Measurements from ENCODE around the gene OTUD3. TPM values are rescaled to one million over a fixed set of nuclear protein-coding genes. Genes with fewer than 3 reads are reported as not detected.

OTUD3 gene
- polyA plus RNA-seq, 1 of the 3 experiments (the other 2 are of a cell fraction), result 2.6 TPM

DNA sequence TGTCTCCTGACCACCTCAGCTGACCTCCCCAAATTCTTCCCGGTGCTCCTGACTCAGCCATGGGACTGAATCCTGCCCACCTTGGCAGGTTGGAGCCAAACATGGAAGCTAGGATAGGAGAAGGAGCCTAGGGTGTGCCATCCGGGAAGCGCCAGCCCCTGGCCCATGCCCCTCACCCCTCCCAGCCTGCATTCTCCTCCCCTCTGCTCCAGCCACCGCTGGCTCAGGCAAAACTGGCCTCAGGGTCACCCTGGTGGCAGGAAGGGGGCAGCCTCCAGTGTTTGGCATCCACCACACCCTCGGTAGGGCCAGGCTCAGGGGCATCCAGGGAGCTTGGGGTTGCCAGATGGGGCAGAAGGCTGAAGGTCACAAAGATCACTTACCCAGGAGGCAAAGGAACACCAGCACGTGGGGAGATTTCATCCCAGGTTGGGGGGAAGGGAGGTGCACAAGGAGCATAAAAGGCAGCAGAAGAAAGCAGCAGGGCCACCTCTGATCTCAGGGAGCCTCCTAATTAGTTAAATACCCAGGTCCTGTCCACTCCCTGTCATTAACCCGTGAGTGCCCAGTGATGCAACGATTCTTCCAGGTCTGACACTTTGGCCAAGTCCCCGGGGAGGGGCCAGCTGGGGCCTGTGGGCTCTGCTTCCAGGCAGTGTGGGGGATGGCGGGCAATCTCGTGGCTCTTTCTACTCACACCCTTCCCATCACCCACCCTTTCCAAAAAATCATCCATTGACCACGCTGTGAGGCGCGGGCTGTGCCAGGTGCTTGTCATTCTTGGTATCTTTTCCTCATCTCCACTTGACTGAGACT lies 41.1 kb downstream of the OTUD3 start, which contains the start of gene PLA2G2E:
PLA2G2E (minus strand) TSS at position 481 of the 816 bp plus-strand sequence; CDS start at position 423, 58 bp downstream.
- Histone ChIP-seq H3K9ac (no peak within 1 kb of the TSS), H3K9me2 (no peaks in the 10 kb centered on the region), H2AFZ (ENCODE audit: low read depth) (no peak within 1 kb of the TSS), H3K27me3 (ENCODE audit: insufficient read depth) (no peaks in the 10 kb centered on the region), H3F3A (replicated peaks; ENCODE audit: insufficient read depth) (no peaks in the 10 kb centered on the region), H3K4me3 (ENCODE audit: low read depth in 2 of 2, low read length in 1 of 2) (no peak within 1 kb of the TSS), H3K9me3 (no peaks in the 10 kb centered on the region), H3K79me2 (ENCODE audit: insufficient read depth) (no peaks in the 10 kb centered on the region), H3K36me3 (replicated peaks in 1 of 2; ENCODE audit: control insufficient read depth in 1 of 2, insufficient read depth in 2 of 2, low read length in 1 of 2) (no peaks in the 10 kb centered on the region), H3K4me1 (ENCODE audit: control insufficient read depth in 1 of 2, insufficient read depth in 2 of 2, low read depth in 1 of 2, low read length in 1 of 2) (peaks cover 0 to 3% of the 10 kb centered on the region in 2 experiments; a peak in 1 of 4 replicates), H3K4me2 (no peak within 1 kb of the TSS), H4K20me1 (ENCODE audit: insufficient read depth) (no peaks in the 10 kb centered on the region), H3K27ac (ENCODE audit: low read depth in 2 of 2, low read length in 1 of 2) (no peak within 1 kb of the TSS)
- ChIA-PET POLR2A (no interaction called here), CTCF (interaction anchor here (14.7 kb wide), 1 partner anchor 232 kb away, joined by 243 read pairs; no protein-coding TSS in a partner anchor)
- WGBS (ENCODE audit: low lambda C conversion rate), result 47% methylated on average over 10 of the region's 14 CpGs
- no peak for TF ChIP-seq EP300 (IDR thresholded peaks at IDR 0.05; ENCODE audit: borderline replicate concordance in 1 of 2, low read depth in 1 of 2, low read length in 1 of 2)
- TF ChIP-seq NFIC (IDR thresholded peaks at IDR 0.05; ENCODE audit: borderline replicate concordance), result no peak
- no peak for TF ChIP-seq TEAD4 (IDR thresholded peaks at IDR 0.05; ENCODE audit: borderline replicate concordance, insufficient read depth)
- no peak for TF ChIP-seq GATA2 (CRISPR knock-in tag; IDR thresholded peaks at IDR 0.05)
- TF ChIP-seq FOXM1 (IDR thresholded peaks at IDR 0.05; ENCODE audit: low read depth), result no peak
- TF ChIP-seq, protein P1, sequence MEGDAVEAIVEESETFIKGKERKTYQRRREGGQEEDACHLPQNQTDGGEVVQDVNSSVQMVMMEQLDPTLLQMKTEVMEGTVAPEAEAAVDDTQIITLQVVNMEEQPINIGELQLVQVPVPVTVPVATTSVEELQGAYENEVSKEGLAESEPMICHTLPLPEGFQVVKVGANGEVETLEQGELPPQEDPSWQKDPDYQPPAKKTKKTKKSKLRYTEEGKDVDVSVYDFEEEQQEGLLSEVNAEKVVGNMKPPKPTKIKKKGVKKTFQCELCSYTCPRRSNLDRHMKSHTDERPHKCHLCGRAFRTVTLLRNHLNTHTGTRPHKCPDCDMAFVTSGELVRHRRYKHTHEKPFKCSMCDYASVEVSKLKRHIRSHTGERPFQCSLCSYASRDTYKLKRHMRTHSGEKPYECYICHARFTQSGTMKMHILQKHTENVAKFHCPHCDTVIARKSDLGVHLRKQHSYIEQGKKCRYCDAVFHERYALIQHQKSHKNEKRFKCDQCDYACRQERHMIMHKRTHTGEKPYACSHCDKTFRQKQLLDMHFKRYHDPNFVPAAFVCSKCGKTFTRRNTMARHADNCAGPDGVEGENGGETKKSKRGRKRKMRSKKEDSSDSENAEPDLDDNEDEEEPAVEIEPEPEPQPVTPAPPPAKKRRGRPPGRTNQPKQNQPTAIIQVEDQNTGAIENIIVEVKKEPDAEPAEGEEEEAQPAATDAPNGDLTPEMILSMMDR (IDR thresholded peaks at IDR 0.05), result no peak
- no peak for TF ChIP-seq GABPA (IDR thresholded peaks at IDR 0.05; ENCODE audit: low read depth)
- TF ChIP-seq, protein P2, sequence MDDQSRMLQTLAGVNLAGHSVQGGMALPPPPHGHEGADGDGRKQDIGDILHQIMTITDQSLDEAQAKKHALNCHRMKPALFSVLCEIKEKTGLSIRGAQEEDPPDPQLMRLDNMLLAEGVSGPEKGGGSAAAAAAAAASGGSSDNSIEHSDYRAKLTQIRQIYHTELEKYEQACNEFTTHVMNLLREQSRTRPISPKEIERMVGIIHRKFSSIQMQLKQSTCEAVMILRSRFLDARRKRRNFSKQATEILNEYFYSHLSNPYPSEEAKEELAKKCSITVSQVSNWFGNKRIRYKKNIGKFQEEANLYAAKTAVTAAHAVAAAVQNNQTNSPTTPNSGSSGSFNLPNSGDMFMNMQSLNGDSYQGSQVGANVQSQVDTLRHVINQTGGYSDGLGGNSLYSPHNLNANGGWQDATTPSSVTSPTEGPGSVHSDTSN (IDR thresholded peaks at IDR 0.05), result no peak
- no peak for TF ChIP-seq JUND (IDR thresholded peaks at IDR 0.05)
- TF ChIP-seq RAD21 (IDR thresholded peaks at IDR 0.05; ENCODE audit: low read length), result no peak
- TF ChIP-seq, protein P3, sequence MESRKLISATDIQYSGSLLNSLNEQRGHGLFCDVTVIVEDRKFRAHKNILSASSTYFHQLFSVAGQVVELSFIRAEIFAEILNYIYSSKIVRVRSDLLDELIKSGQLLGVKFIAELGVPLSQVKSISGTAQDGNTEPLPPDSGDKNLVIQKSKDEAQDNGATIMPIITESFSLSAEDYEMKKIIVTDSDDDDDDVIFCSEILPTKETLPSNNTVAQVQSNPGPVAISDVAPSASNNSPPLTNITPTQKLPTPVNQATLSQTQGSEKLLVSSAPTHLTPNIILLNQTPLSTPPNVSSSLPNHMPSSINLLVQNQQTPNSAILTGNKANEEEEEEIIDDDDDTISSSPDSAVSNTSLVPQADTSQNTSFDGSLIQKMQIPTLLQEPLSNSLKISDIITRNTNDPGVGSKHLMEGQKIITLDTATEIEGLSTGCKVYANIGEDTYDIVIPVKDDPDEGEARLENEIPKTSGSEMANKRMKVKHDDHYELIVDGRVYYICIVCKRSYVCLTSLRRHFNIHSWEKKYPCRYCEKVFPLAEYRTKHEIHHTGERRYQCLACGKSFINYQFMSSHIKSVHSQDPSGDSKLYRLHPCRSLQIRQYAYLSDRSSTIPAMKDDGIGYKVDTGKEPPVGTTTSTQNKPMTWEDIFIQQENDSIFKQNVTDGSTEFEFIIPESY (IDR thresholded peaks at IDR 0.05; ENCODE audit: borderline replicate concordance, low read depth), result no peak
- no peak for TF ChIP-seq ELF1 (IDR thresholded peaks at IDR 0.05)
- TF ChIP-seq, protein P4, sequence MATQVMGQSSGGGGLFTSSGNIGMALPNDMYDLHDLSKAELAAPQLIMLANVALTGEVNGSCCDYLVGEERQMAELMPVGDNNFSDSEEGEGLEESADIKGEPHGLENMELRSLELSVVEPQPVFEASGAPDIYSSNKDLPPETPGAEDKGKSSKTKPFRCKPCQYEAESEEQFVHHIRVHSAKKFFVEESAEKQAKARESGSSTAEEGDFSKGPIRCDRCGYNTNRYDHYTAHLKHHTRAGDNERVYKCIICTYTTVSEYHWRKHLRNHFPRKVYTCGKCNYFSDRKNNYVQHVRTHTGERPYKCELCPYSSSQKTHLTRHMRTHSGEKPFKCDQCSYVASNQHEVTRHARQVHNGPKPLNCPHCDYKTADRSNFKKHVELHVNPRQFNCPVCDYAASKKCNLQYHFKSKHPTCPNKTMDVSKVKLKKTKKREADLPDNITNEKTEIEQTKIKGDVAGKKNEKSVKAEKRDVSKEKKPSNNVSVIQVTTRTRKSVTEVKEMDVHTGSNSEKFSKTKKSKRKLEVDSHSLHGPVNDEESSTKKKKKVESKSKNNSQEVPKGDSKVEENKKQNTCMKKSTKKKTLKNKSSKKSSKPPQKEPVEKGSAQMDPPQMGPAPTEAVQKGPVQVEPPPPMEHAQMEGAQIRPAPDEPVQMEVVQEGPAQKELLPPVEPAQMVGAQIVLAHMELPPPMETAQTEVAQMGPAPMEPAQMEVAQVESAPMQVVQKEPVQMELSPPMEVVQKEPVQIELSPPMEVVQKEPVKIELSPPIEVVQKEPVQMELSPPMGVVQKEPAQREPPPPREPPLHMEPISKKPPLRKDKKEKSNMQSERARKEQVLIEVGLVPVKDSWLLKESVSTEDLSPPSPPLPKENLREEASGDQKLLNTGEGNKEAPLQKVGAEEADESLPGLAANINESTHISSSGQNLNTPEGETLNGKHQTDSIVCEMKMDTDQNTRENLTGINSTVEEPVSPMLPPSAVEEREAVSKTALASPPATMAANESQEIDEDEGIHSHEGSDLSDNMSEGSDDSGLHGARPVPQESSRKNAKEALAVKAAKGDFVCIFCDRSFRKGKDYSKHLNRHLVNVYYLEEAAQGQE (IDR thresholded peaks at IDR 0.05; ENCODE audit: low read depth, low read length), result no peak
- no peak for TF ChIP-seq NRF1 (IDR thresholded peaks at IDR 0.05; ENCODE audit: low read depth, low read length)
- TF ChIP-seq MXI1 (IDR thresholded peaks at IDR 0.05; ENCODE audit: low read depth, low read length), result no peak
- TF ChIP-seq, protein P5, sequence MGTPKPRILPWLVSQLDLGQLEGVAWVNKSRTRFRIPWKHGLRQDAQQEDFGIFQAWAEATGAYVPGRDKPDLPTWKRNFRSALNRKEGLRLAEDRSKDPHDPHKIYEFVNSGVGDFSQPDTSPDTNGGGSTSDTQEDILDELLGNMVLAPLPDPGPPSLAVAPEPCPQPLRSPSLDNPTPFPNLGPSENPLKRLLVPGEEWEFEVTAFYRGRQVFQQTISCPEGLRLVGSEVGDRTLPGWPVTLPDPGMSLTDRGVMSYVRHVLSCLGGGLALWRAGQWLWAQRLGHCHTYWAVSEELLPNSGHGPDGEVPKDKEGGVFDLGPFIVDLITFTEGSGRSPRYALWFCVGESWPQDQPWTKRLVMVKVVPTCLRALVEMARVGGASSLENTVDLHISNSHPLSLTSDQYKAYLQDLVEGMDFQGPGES (IDR thresholded peaks at IDR 0.05; ENCODE audit: low read depth, low read length), result no peak
- TF ChIP-seq, protein P6, sequence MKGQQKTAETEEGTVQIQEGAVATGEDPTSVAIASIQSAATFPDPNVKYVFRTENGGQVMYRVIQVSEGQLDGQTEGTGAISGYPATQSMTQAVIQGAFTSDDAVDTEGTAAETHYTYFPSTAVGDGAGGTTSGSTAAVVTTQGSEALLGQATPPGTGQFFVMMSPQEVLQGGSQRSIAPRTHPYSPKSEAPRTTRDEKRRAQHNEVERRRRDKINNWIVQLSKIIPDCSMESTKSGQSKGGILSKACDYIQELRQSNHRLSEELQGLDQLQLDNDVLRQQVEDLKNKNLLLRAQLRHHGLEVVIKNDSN (IDR thresholded peaks at IDR 0.05; ENCODE audit: borderline replicate concordance, low read depth), result no peak
- no peak for DNase-seq

Data from SK-N-SH (cell line).